ENCODE results near the gene TPM2. TPM values are rescaled to one million over a fixed set of nuclear protein-coding genes. Genes with fewer than 3 reads are reported as not detected.
A peak's percentile ranks its signal among the peaks of the same experiment; 100 is the strongest.

The TPM2 gene
- total RNA-seq, 1 experiment from 2014 or later: 544 TPM

DNA sequence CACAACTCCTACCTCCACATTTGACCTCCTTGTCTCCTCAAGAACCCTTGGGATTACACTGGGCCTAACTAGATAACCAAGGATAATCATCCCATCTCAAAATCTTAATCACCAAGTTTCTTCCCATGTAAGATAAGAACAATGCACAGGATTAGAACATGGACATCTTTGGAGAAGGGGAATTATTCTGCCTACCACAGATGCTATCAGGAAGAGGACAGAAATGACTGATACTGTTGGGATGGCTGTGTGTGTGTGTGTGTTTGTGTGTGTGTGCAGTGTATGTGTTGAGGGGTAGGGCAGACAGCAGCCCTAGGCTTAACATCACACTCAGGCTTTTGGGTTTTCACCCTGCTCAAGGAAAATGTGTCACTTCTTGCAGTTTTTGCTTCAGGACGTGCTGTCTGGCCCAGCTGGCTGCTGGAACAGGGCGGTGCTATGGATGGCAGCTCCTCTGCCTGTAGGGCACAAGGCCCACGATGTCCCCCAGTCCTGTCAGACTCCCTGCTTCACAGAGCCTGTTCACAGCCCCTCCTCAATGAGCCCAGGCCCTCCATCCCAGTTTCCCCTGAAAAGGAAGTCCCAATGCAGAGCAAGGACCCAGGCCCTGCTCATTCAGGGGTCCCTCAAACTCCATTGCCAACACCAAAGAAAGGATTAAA lies 8.3 kb downstream of the TPM2 start:
- H3K4me1 ChIP-seq (ENCODE audit: control insufficient read depth, insufficient read depth, low read length): peaks cover 12% of the 10 kb centered on the region; the same call in 1 of the 2 replicates
- no peak overlapping the region for H3K4me3 ChIP-seq (ENCODE audit: low read depth in 2 of 2, low read length in 2 of 2)
- H3K9me3 ChIP-seq (ENCODE audit: control insufficient read depth, insufficient read depth, low read depth, low read length): no peaks in the 10 kb centered on the region
- no peaks in the 10 kb centered on the region for H3K27me3 ChIP-seq (ENCODE audit: control insufficient read depth, insufficient read depth, low read length)
- TF ChIP-seq POLR2AphosphoS5 (IDR thresholded peaks at IDR 0.05; ENCODE audit: low read depth, low read length): 0 out of 2 replicates have a peak, but pooled peaks have one; percentile 44
- TF ChIP-seq, protein P1, sequence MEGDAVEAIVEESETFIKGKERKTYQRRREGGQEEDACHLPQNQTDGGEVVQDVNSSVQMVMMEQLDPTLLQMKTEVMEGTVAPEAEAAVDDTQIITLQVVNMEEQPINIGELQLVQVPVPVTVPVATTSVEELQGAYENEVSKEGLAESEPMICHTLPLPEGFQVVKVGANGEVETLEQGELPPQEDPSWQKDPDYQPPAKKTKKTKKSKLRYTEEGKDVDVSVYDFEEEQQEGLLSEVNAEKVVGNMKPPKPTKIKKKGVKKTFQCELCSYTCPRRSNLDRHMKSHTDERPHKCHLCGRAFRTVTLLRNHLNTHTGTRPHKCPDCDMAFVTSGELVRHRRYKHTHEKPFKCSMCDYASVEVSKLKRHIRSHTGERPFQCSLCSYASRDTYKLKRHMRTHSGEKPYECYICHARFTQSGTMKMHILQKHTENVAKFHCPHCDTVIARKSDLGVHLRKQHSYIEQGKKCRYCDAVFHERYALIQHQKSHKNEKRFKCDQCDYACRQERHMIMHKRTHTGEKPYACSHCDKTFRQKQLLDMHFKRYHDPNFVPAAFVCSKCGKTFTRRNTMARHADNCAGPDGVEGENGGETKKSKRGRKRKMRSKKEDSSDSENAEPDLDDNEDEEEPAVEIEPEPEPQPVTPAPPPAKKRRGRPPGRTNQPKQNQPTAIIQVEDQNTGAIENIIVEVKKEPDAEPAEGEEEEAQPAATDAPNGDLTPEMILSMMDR (IDR thresholded peaks at IDR 0.05): no peak
- ATAC-seq (peak; percentile 37), DNase-seq (ENCODE audit: low read depth, low spot score) (no peak)
- ChIA-PET POLR2A (no interaction called here), CTCF (no interaction called here)
- in situ Hi-C loops (cut with HindIII; ENCODE audit: low pct_unique_long_range_greater_than_20kb, low sequenced_read_pairs): no loop called here
- no peaks in the 10 kb centered on the region for H3K36me3 ChIP-seq (ENCODE audit: control insufficient read depth, insufficient read depth, low read length)
- BruUV-seq (replicated peaks): no TSS peak
- peak overlapping the region; percentile 36; the same call in 1 of the 2 replicates for H3K27ac ChIP-seq (ENCODE audit: low read length)
- intact Hi-C loops (cut with micrococcal nuclease; ENCODE audit: unreplicated experiment): no loop called here

DNA sequence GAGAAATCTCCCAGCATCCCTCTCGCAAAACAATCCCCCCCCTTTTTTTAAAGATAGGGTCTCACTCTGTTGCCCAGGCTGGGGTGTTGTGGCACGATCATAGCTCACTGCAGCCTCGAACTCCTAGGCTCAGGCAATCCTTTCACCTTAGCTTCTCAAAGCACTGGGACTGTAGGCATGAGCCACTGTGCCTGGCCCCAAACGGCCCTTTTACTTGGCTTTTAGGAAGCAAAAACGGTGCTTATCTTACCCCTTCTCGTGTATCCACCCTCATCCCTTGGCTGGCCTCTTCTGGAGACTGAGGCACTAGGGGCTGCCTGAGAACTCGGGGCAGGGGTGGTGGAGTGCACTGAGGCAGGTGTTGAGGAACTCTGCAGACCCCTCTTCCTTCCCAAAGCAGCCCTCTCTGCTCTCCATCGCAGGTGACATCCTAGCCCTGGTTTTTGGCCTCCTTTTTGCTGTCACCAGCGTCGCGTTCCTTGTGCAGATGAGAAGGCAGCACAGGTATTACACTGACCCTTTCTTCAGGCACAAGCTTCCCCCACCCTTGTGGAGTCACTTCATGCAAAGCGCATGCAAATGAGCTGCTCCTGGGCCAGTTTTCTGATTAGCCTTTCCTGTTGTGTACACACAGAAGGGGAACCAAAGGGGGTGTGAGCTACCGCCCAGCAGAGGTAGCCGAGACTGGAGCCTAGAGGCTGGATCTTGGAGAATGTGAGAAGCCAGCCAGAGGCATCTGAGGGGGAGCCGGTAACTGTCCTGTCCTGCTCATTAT lies 9.2 kb downstream of the TPM2 start:
- peak; percentile 6; the same call in 1 of the 2 replicates for TF ChIP-seq POLR2AphosphoS5 (IDR thresholded peaks at IDR 0.05; ENCODE audit: low read depth, low read length)
- TF ChIP-seq, protein P2, sequence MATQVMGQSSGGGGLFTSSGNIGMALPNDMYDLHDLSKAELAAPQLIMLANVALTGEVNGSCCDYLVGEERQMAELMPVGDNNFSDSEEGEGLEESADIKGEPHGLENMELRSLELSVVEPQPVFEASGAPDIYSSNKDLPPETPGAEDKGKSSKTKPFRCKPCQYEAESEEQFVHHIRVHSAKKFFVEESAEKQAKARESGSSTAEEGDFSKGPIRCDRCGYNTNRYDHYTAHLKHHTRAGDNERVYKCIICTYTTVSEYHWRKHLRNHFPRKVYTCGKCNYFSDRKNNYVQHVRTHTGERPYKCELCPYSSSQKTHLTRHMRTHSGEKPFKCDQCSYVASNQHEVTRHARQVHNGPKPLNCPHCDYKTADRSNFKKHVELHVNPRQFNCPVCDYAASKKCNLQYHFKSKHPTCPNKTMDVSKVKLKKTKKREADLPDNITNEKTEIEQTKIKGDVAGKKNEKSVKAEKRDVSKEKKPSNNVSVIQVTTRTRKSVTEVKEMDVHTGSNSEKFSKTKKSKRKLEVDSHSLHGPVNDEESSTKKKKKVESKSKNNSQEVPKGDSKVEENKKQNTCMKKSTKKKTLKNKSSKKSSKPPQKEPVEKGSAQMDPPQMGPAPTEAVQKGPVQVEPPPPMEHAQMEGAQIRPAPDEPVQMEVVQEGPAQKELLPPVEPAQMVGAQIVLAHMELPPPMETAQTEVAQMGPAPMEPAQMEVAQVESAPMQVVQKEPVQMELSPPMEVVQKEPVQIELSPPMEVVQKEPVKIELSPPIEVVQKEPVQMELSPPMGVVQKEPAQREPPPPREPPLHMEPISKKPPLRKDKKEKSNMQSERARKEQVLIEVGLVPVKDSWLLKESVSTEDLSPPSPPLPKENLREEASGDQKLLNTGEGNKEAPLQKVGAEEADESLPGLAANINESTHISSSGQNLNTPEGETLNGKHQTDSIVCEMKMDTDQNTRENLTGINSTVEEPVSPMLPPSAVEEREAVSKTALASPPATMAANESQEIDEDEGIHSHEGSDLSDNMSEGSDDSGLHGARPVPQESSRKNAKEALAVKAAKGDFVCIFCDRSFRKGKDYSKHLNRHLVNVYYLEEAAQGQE (IDR thresholded peaks at IDR 0.05; ENCODE audit: insufficient read depth in 1 of 2, low read depth in 2 of 2, low read length in 1 of 2): no peak
- H3K36me3 ChIP-seq (ENCODE audit: control insufficient read depth, insufficient read depth, low read length): no peaks in the 10 kb centered on the region
- H3K4me3 ChIP-seq (ENCODE audit: low read depth in 2 of 2, low read length in 2 of 2): no peak overlapping the region
- CTCF ChIA-PET: interaction anchor here (0.5 to 1.6 kb wide), 2 partner anchors 13 to 19 kb away, joined by 4 to 7 read pairs; no protein-coding TSS in a partner anchor
- no peaks in the 10 kb centered on the region for H3K9me3 ChIP-seq (ENCODE audit: control insufficient read depth, insufficient read depth, low read depth, low read length)
- intact Hi-C loops (cut with micrococcal nuclease; ENCODE audit: unreplicated experiment) (no loop called here), in situ Hi-C loops (cut with HindIII; ENCODE audit: low pct_unique_long_range_greater_than_20kb, low sequenced_read_pairs) (no loop called here)
- POLR2A ChIA-PET: interaction anchor here (0.6 kb wide), 1 partner anchor 367 kb away, joined by 3 read pairs; no protein-coding TSS in a partner anchor
- H3K27me3 ChIP-seq (ENCODE audit: control insufficient read depth, insufficient read depth, low read length): no peaks in the 10 kb centered on the region
- no peak for DNase-seq (ENCODE audit: low read depth, low spot score)
- ATAC-seq: peak; percentile 54
- H3K4me1 ChIP-seq (ENCODE audit: control insufficient read depth, insufficient read depth, low read length): peaks cover 12% of the 10 kb centered on the region; the same call in 1 of the 2 replicates
- BruUV-seq (replicated peaks): no TSS peak
- H3K27ac ChIP-seq (ENCODE audit: low read length): no peak overlapping the region; the same call in 1 of the 2 replicates

DNA sequence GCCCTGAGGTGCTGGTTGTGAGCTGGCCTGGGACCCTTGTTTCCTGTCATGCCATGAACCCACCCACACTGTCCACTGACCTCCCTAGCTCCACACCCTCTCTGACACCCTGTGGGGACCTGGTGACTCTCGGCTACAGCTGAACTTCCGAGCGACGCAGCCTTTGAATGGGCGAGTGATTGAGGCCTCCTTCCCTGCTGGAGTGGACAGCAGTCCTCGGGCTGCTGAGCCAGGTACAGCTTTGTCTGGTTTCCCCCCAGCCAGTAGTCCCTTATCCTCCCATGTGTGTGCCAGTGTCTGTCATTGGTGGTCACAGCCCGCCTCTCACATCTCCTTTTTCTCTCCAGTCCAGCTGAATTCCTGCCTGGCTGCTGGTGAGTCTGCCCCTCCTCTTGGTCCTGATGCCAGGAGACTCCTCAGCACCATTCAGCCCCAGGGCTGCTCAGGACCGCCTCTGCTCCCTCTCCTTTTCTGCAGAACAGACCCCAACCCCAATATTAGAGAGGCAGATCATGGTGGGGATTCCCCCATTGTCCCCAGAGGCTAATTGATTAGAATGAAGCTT lies 9.9 kb downstream of the TPM2 start:
- no peak overlapping the region for H3K27ac ChIP-seq (ENCODE audit: low read length)
- intact Hi-C loops (cut with micrococcal nuclease; ENCODE audit: unreplicated experiment): no loop called here

More for the DNA sequence above, 9.9 kb downstream of the TPM2 start:
- TF ChIP-seq, protein P1 (IDR thresholded peaks at IDR 0.05): no peak
- TF ChIP-seq POLR2AphosphoS5 (IDR thresholded peaks at IDR 0.05; ENCODE audit: low read depth, low read length): no peak; the same call in 1 of the 2 replicates
- no peak for TF ChIP-seq SIN3A (IDR thresholded peaks at IDR 0.05; ENCODE audit: borderline replicate concordance, insufficient read depth, low read depth, low read length)
- TF ChIP-seq, protein P2 (IDR thresholded peaks at IDR 0.05; ENCODE audit: insufficient read depth in 1 of 2, low read depth in 2 of 2, low read length in 1 of 2): no peak
- no peak for TF ChIP-seq TCF7L2 (IDR thresholded peaks at IDR 0.05; ENCODE audit: low read depth, low read length)
- H3K4me3 ChIP-seq (ENCODE audit: low read depth in 2 of 2, low read length in 2 of 2): no peak overlapping the region
- DNase-seq (ENCODE audit: low read depth, low spot score): no peak
- no peaks in the 10 kb centered on the region for H3K27me3 ChIP-seq (ENCODE audit: control insufficient read depth, insufficient read depth, low read length)
- H3K9me3 ChIP-seq (ENCODE audit: control insufficient read depth, insufficient read depth, low read depth, low read length): no peaks in the 10 kb centered on the region
- ChIA-PET CTCF (interaction anchor here (1.6 kb wide), 1 partner anchor 19 kb away, joined by 7 read pairs; no protein-coding TSS in a partner anchor), POLR2A (interaction anchor here (0.6 to 1.0 kb wide), 2 partner anchors 21 to 366 kb away, joined by 3 read pairs; no protein-coding TSS in a partner anchor)
- H3K4me1 ChIP-seq (ENCODE audit: control insufficient read depth, insufficient read depth, low read length): peaks cover 12% of the 10 kb centered on the region; the same call in 1 of the 2 replicates
- BruUV-seq (replicated peaks): no TSS peak
- no peak for ATAC-seq
- no peaks in the 10 kb centered on the region for H3K36me3 ChIP-seq (ENCODE audit: control insufficient read depth, insufficient read depth, low read length)
- in situ Hi-C loops (cut with HindIII; ENCODE audit: low pct_unique_long_range_greater_than_20kb, low sequenced_read_pairs): no loop called here

All from Panc1 (cell line).